IMR-90 (cell line): ENCODE results near the gene ST6GALNAC4.

Experiments
- BHLHE40 ChIP-seq: fragments of 150-350 bp; IDR thresholded peaks from 2 replicates; pipeline ENCODE4 v1.6.1; 2016; ENCODE audit warnings: mild to moderate bottlenecking, low read depth, low read length
- CEBPB ChIP-seq: IDR thresholded peaks from 2 replicates; pipeline ENCODE4 v1.6.1; 2012; ENCODE audit warnings: low read depth, low read length, improper control_type of control experiment
- FOS ChIP-seq: fragments of 150-350 bp; IDR thresholded peaks from 2 replicates; pipeline ENCODE4 v1.6.1; 2016; ENCODE audit warnings: low read depth, low read length
- MXI1 ChIP-seq: IDR thresholded peaks from 2 replicates; pipeline ENCODE4 v1.6.1; 2012; ENCODE audit warnings: low read depth, mild to moderate bottlenecking, low read length, moderate library complexity, borderline replicate concordance
- NFE2L2 ChIP-seq: fragments of 150-350 bp; IDR thresholded peaks from 2 replicates; pipeline ENCODE4 v1.6.1; 2016; ENCODE audit warnings: low read depth, mild to moderate bottlenecking, low read length
- POLR2A ChIP-seq: IDR thresholded peaks from 2 replicates; pipeline ENCODE4 v1.6.1; 2012; ENCODE audit warnings: mild to moderate bottlenecking, low read depth, low read length
- RAD21 ChIP-seq: IDR thresholded peaks from 2 replicates; pipeline ENCODE4 v1.6.1; 2012; ENCODE audit warnings: low read length, improper control_type of control experiment
- RFX5 ChIP-seq: IDR thresholded peaks from 2 replicates; pipeline ENCODE4 v1.8.0; 2012; ENCODE audit warnings: low read depth, mild to moderate bottlenecking, low read length, moderate library complexity
- SMC3 ChIP-seq: fragments of 150-350 bp; IDR thresholded peaks from 2 replicates; pipeline ENCODE4 v1.6.1; 2016; ENCODE audit warnings: low read depth, mild to moderate bottlenecking, antibody characterized with exemption, low read length, moderate library complexity
- TF ChIP-seq, protein P1 (sequence below): conservative IDR thresholded peaks from 2 replicates; pipeline ENCODE4 v1.5.1; 2012; ENCODE audit warnings: mild to moderate bottlenecking, low read depth, low read length, improper control_type of control experiment
- TF ChIP-seq, protein P2 (sequence below): fragments of 150-350 bp; IDR thresholded peaks from 2 replicates; pipeline ENCODE4 v1.6.1; 2016; ENCODE audit warnings: low read depth, mild to moderate bottlenecking, low read length, moderate library complexity, borderline replicate concordance

DNA sequence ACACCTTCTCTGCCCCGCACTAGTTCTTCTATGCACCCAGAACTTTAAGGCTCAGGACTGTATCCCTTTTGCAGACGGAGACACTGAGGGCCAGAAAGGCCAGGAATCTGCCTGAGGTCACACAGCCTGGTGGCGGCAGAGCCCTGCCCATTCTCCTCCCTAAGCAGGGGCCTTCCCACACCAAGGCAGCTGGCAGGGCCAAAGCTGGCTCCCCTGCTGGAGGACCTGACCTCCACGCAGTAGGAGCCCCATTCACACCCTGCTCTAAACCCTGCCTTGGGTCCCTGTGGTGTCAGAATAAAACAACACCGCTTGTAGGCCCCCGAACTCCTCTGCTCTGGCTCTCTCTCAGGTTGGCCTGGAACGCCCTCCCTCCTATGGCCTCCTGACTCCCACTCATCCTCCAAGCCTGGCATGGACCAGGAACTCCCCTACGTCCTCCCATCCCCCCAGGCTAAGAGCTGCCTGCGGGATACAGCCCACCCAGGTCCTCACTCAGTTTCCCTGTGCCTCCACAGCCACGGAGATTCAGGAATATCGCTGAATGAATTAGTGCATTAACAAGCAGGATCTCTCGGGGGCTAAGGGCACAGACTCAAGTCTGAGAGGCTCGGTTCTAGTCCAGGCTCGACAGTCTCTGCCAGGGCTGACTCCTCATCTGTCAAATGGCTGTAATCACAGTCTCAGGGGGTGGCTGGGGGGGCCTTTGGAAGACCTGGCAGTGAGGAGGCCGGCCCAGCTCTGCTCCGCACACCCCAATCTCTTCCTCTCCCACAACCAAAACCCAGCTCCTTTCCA, 20.2 kb downstream of the ST6GALNAC4 start:
- TF ChIP-seq FOS (no peak), BHLHE40 (no peak), RFX5 (no peak), RAD21 (no peak), NFE2L2 (no peak), POLR2A (no peak), CEBPB (no peak), SMC3 (no peak), MXI1 (no peak)
- TF ChIP-seq, protein P1, sequence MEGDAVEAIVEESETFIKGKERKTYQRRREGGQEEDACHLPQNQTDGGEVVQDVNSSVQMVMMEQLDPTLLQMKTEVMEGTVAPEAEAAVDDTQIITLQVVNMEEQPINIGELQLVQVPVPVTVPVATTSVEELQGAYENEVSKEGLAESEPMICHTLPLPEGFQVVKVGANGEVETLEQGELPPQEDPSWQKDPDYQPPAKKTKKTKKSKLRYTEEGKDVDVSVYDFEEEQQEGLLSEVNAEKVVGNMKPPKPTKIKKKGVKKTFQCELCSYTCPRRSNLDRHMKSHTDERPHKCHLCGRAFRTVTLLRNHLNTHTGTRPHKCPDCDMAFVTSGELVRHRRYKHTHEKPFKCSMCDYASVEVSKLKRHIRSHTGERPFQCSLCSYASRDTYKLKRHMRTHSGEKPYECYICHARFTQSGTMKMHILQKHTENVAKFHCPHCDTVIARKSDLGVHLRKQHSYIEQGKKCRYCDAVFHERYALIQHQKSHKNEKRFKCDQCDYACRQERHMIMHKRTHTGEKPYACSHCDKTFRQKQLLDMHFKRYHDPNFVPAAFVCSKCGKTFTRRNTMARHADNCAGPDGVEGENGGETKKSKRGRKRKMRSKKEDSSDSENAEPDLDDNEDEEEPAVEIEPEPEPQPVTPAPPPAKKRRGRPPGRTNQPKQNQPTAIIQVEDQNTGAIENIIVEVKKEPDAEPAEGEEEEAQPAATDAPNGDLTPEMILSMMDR: no peak
- TF ChIP-seq, protein P2, sequence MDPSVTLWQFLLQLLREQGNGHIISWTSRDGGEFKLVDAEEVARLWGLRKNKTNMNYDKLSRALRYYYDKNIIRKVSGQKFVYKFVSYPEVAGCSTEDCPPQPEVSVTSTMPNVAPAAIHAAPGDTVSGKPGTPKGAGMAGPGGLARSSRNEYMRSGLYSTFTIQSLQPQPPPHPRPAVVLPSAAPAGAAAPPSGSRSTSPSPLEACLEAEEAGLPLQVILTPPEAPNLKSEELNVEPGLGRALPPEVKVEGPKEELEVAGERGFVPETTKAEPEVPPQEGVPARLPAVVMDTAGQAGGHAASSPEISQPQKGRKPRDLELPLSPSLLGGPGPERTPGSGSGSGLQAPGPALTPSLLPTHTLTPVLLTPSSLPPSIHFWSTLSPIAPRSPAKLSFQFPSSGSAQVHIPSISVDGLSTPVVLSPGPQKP: no peak
